SK-N-MC (cell line): ENCODE results near the gene TUBA3C.
"Not testable (repeated sequence)": the region's sequence is repeated elsewhere in the genome, so short reads cannot be mapped to it uniquely, and the experiment has no call there.

Experiments
- DNase-seq: peaks from one replicate; pipeline ENCODE4 v3.0.0-alpha.2; 2011; ENCODE audit warnings: low read depth, low spot score
- H3K27ac ChIP-seq: fragments of 200-600 bp; sonication (generic); 2 replicates; pipeline ENCODE4 v1.5.1; 2016; ENCODE audit warnings: mixed run types
- H3K36me3 ChIP-seq: fragments of 200-600 bp; sonication (generic); 2 replicates; pipeline ENCODE4 v1.6.1; 2017; ENCODE audit warnings: antibody characterized with exemption, low read length, mixed read lengths; ENCODE audit not compliant: insufficient read depth
- H3K4me3 ChIP-seq: fragments of 200-600 bp; sonication (generic); 2 replicates; pipeline ENCODE4 v1.5.1; 2016
- H3K9ac ChIP-seq: fragments of 200-600 bp; sonication (generic); 2 replicates; pipeline ENCODE4 v1.8.0; 2017; ENCODE audit warnings: mixed run types, mixed read lengths; ENCODE audit not compliant: insufficient read length
- H3K9me3 ChIP-seq: fragments of 200-600 bp; sonication (generic); 2 replicates; pipeline ENCODE4 v1.6.1; 2017; ENCODE audit warnings: low read depth, mild to moderate bottlenecking, antibody characterized with exemption, low read length, moderate library complexity, mixed read lengths
- EZH2 ChIP-seq: fragments of 200-600 bp; sonication (generic); IDR thresholded peaks from one replicate; pipeline ENCODE4 v1.6.1; 2017; ENCODE audit warnings: antibody characterized with exemption
- FOXP2 ChIP-seq: optimal IDR thresholded peaks from 2 replicates; pipeline ENCODE3; 2011; ENCODE audit warnings: mild to moderate bottlenecking, moderate library complexity; ENCODE audit not compliant: insufficient read depth; ENCODE audit errors: extremely low read length, control extremely low read depth
- POLR2AphosphoS5 ChIP-seq: IDR thresholded peaks from 2 replicates; pipeline ENCODE4 v1.6.1; 2012; ENCODE audit warnings: mild to moderate bottlenecking, low read depth, low read length, borderline replicate concordance

TUBA3C gene

DNA sequence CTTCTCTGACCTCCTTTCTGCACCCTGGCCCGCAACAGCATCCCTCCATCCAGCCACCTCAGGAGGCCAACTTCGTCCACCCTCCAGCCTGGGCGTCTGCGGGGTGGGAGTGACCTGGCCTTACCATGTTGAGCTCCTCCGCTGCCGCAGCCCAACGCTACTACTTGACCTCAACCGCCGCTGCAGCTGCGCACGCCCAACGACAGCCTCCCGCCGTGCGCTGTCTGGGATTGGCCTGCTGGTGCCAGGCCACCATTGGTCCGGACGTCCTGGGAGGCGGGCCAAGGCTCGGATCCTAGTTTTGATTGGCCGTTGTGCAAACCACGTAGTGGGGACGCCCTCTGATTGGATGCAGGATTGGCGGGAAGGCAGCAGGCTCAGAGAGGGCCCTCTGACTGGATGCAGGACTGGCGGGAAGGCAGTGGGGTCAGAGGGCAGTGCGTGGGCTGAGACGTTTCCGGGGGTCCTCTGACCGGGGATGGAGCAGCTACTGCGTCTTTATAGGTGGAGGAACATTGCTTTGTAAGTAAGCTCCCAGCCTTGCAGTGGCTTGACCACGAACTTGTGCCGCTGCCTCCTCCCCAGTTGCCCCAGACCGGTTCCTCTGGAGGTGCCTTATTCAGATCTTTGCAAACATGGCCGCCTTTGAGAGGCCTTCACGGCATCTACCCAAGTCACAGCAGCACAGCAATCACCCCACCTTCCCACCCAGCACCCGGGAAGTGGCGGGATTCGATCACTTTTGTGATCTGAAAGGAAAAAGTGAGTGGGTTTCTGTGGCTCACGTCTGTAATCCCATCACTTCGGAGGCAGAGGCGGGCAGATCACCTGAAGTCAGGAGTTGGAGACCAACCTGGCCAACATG, at the start of gene TUBA3C:
Gene TUBA3C, minus strand, starts transcription at position 204 of the 865 bp plus-strand sequence. Its CDS starts 77 bp downstream, at position 127.
- Histone ChIP-seq H3K27ac (no peak within 1 kb of the TSS), H3K9ac (no peak within 1 kb of the TSS), H3K4me3 (no peak within 1 kb of the TSS), H3K36me3 (no peaks in the 10 kb centered on the region), H3K9me3 (no peaks in the 10 kb centered on the region)
- DNase-seq, result no peak
- no peak for TF ChIP-seq FOXP2
- TF ChIP-seq POLR2AphosphoS5, result no peak
- TF ChIP-seq EZH2, result no peak

- H3K4me3 ChIP-seq, DNase-seq, H3K36me3 ChIP-seq, H3K9me3 ChIP-seq, H3K27ac ChIP-seq, H3K9ac ChIP-seq: not testable (repeated sequence)
Observed at GRCh38 chr13:19207413-19207812, 25.8 kb upstream of the TUBA3C start.

GRCh38 chr13:19192622-19193021, 11.0 kb upstream of the TUBA3C start:
- H3K9ac ChIP-seq, H3K27ac ChIP-seq: not testable (repeated sequence)

DNA sequence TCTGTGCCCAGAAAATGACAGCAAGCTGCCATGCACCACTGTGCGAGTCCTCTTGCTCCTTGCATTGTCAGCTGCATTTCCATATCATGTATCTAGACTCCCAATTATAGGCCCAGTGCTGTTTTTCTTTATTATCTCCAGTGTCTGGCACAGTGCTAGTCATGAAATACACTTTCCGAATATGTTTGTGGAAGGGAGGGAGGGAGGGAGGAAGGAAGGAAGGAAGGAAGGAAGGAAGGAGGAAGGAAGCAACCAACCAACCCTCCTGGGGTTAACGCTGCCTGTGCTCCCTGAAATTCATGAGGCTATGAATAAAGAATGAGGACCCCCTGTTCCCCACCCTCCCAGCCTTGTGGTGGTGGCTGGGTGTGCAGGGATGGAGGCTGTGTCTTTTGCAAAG, 8.3 kb upstream of the TUBA3C start:
- Histone ChIP-seq H3K27ac (peak overlapping the region; percentile 93), H3K4me3 (peak overlapping the region; percentile 52)
- not testable (repeated sequence) for H3K9ac ChIP-seq, H3K9me3 ChIP-seq, H3K36me3 ChIP-seq
- peak; percentile 77 for DNase-seq

More at GRCh38 chr13:19192622-19193021, 11.0 kb upstream of the TUBA3C start:
- not testable (repeated sequence) for H3K4me3 ChIP-seq, DNase-seq, H3K9me3 ChIP-seq, H3K36me3 ChIP-seq

- DNase-seq, result peak; percentile 22
- not testable (repeated sequence) for H3K9me3 ChIP-seq, H3K36me3 ChIP-seq, H3K9ac ChIP-seq
- H3K4me3 ChIP-seq, result peak overlapping the region; percentile 52
- H3K27ac ChIP-seq, result peak overlapping the region; percentile 93
Observed at GRCh38 chr13:19189368-19189767, 7.7 kb upstream of the TUBA3C start.

- Histone ChIP-seq H3K9me3 (no peaks in the 10 kb centered on the region), H3K36me3 (no peaks in the 10 kb centered on the region), H3K4me3 (no peak overlapping the region), H3K27ac (no peak overlapping the region), H3K9ac (no peak overlapping the region)
- DNase-seq, result no peak
- TF ChIP-seq POLR2AphosphoS5 (no peak), FOXP2 (no peak), EZH2 (no peak)
Observed at GRCh38 chr13:19185865-19186645, 4.4 kb upstream of the TUBA3C start.

- no peak overlapping the region for H3K9ac ChIP-seq
- no peaks in the 10 kb centered on the region for H3K9me3 ChIP-seq
- H3K36me3 ChIP-seq, result no peaks in the 10 kb centered on the region
- H3K27ac ChIP-seq, result no peak overlapping the region
- TF ChIP-seq POLR2AphosphoS5 (no peak), EZH2 (no peak), FOXP2 (no peak)
- no peak for DNase-seq
- no peak overlapping the region for H3K4me3 ChIP-seq
Observed at GRCh38 chr13:19185086-19185864, 3.7 kb upstream of the TUBA3C start.

DNA sequence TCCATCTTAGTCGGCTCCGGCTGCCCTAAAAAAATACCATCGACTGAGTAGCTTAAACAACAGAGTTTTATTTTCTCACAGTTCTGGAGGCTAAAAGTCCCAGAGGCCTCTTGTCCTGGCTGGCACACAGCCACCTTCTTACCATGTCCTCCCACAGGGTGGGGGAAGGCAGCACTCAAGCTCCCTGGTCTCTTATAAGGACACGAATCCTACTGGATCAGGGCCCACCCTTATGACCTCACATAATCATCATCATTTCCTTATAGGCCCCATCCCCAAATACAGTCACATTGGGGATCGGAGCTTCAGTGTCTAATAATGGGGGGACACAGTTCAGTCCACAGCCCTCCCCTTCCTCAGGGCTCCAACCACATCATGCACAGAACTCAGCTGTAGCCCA, 2.6 kb upstream of the TUBA3C start:
- Histone ChIP-seq H3K36me3 (no peaks in the 10 kb centered on the region), H3K27ac (no peak overlapping the region), H3K4me3 (no peak overlapping the region), H3K9ac (no peak overlapping the region), H3K9me3 (no peaks in the 10 kb centered on the region)
- TF ChIP-seq FOXP2, result no peak
- no peak for TF ChIP-seq EZH2
- TF ChIP-seq POLR2AphosphoS5, result no peak
- no peak for DNase-seq

GRCh38 chr13:19183676-19184075, 2.1 kb upstream of the TUBA3C start:
- TF ChIP-seq FOXP2 (no peak), EZH2 (no peak), POLR2AphosphoS5 (no peak)
- Histone ChIP-seq H3K9me3 (no peaks in the 10 kb centered on the region), H3K9ac (no peak overlapping the region), H3K27ac (no peak overlapping the region), H3K4me3 (no peak overlapping the region), H3K36me3 (no peaks in the 10 kb centered on the region)
- DNase-seq, result no peak
